ENCODE results near the gene APH1B.
A peak's percentile ranks its signal among the peaks of the same experiment; 100 is the strongest.
"Not testable (repeated sequence)": the region's sequence is repeated elsewhere in the genome, so short reads cannot be mapped to it uniquely, and the experiment has no call there.

Gene APH1B

DNA sequence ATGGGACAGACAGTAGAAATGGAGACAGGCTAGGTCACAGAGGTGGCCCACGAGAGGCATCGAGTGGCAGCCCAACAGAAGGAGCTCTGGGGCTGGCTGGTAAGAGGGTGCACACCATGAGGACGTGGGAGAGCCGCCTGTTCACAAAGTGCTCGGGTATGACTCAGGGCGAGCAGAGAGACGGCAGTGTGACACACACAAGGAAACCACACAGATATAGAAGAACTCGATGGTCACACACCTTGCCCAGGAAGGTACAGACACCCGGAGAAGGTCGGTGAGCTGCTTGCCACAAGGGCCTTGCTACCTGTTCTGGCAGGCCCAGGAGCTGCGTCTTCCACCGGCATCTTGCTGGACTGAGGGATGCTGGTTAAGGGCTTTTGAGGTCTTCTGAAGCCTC lies 54.1 kb downstream of the APH1B start:
- no peak for DNase-seq (ENCODE audit: low read depth in 2 of 2)

DNA sequence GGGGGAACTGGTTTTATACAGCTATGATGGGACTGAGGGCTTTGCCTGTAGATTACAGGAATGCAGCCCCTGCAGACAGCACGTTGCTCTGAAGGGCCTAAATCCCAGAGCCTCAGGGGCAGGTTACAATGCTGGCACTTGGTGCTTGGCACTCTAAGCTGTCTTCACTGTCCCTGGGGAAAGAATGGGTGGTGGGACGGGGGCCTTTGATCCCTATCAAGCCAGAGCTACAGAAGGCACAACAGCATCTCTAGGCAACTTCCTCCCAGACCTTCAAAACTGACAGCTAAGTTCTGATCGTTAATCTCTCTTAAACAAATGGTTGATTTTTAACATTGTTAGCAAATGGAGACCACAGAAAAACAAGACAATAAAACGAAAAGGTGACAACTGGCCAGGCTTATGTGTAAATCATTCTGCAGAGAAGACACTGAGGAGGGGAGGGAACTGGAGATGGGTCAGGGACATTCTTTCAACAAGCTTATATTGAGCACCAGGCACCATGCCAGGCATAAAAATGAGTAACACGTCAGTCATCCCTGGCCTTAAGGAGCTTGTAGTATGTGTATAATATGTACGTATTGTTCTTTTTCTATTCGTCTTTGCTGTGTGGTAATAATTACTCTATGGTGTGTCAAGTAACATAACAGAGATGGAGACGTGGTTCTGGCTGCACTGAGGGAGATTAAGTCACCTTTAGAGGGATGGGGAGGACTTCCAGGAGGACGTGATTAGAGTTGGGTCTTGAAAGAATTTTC lies 55.1 kb downstream of the APH1B start:
- DNase-seq (ENCODE audit: low read depth in 2 of 2), result peak; percentile 89 to 90

GRCh38 chr15:63334821-63335220 lies 57.4 kb downstream of the APH1B start:
- no peak for DNase-seq (ENCODE audit: low read depth in 2 of 2)

GRCh38 chr15:63335543-63336240 lies 58.3 kb downstream of the APH1B start:
- no peak for DNase-seq (ENCODE audit: low read depth in 2 of 2)

DNA sequence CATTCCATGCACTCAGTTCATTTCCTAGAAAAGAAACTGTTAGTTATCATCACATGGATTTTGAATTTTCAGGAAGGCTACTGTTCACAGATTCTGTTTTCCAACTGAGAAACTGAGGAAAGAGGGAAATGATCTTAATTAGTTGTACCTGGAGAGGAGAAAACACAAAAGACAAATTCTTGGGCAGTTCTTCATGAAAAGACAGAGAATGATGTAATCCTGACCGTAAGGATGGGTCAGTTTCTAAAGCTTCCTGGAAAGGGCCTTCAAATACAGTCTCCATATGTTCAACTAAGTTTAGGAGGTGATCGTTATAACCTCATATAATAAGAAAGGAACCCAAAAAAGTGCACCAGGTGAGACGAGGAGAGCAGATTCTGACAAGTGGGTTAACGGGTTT lies 59.6 kb downstream of the APH1B start:
- no peak for DNase-seq (ENCODE audit: low read depth in 2 of 2)

DNA sequence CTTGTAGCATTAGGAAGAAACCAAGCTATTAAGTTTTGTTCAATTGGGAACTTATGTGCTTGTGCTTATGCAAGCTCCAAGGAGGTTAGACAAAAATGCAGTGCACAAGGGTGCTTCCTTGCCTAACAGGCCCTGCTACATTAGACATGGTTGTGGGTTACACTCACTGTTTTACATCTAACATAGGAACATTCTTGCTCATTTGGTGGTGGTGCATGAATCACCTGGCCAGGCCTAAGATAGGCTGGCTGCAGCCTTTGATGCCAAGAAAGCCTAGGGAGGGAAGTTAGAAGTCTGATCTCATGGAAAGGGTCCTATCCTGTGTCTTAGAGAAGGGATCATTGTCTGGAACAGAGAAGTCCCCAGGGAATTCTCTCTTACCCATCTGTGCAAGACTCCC lies 60.8 kb downstream of the APH1B start:
- DNase-seq (ENCODE audit: low read depth in 2 of 2), result peak; percentile 57 to 63

DNA sequence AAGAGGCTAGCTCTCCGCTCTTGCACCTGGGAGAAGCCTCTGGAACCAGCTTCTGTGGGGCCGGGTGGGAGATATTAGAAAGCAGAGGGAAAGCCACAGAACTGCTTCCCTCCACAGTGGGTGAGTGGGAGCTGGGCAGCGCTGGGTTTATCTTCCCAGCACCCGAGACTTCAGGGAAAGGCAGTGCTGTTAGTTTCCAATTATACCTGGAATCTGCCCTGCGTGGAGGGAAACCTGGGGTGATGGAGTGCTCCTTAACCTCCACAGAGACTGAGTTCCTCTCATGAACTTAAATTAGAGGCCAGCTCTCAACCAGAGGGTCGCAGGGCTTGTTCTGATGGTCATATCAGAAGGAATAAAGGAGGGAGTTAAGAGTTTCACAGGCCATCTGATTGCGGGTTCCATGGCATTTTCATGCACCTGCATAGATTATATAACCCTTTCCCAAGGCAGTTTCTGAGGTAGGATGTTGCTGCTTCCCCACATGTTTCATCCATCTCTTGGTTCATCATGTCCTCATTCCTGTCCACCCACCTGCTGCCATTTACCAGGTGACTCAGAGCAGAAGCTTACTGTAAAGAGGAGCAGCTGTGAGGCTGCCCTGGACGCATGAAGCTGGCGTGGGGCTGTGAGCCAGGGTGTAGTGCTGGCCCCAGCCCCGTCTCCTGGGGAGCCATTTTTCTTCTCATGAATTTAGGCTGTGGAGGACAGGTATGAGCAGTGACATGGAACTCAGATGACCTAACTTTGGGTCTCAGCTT lies 61.8 kb downstream of the APH1B start:
- DNase-seq (ENCODE audit: low read depth in 2 of 2), result no peak

- no peak for DNase-seq (ENCODE audit: low read depth in 2 of 2)
These were observed 62.4 kb downstream of the APH1B start for GRCh38 chr15:63339836-63340235.

- no peak for DNase-seq (ENCODE audit: low read depth in 2 of 2)
These were observed 62.9 kb downstream of the APH1B start for GRCh38 chr15:63340353-63340752.

DNA sequence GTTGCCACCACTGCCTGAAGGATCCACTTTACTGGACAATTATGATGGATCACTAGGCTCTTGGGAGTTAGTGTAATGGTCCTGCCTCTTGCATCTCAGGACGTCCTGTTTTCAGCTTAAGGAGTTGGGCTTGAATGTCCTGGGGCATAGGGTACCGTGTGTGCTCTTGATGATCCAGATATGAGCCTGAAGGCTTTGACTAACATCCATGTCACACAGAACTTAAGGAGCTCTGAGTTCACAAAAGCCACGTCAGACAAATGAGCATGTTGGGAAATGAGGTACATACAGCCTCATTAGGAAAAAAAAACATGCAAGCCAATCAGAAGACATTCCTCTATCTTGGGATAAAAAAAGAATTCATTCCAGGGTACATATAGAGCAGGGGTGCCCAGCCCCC lies 63.5 kb downstream of the APH1B start:
- no peak for DNase-seq (ENCODE audit: low read depth in 2 of 2)

- no peak for DNase-seq (ENCODE audit: low read depth in 2 of 2)
These were observed 64.5 kb downstream of the APH1B start for GRCh38 chr15:63341898-63342297.

GRCh38 chr15:63342996-63343562 lies 65.7 kb downstream of the APH1B start:
- DNase-seq (ENCODE audit: low read depth in 2 of 2), result not testable (repeated sequence)

GRCh38 chr15:63344731-63345390 lies 67.5 kb downstream of the APH1B start:
- no peak for DNase-seq (ENCODE audit: low read depth in 2 of 2)

DNA sequence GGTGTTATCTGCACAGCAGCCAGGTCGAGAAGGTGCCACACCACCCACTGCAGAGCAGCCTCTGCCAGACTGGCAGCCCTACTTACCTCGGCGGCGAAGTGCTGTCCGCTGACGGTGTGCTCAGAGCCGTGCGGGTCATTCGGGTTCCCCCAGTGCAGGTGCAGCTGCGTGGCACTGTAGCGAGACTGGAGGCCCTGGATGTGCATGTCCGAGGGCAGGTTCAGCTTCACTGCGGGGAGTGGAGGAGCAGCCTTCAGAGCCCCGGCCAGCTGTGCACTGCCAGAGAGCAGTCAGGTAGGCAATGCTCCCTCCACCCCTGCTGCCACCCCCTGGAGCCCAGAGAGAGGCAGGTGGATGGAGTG lies 68.0 kb downstream of the APH1B start:
- DNase-seq (ENCODE audit: low read depth in 2 of 2), result no peak

- DNase-seq (ENCODE audit: low read depth in 2 of 2), result no peak
These were observed 69.9 kb downstream of the APH1B start for GRCh38 chr15:63347074-63347857.

DNA sequence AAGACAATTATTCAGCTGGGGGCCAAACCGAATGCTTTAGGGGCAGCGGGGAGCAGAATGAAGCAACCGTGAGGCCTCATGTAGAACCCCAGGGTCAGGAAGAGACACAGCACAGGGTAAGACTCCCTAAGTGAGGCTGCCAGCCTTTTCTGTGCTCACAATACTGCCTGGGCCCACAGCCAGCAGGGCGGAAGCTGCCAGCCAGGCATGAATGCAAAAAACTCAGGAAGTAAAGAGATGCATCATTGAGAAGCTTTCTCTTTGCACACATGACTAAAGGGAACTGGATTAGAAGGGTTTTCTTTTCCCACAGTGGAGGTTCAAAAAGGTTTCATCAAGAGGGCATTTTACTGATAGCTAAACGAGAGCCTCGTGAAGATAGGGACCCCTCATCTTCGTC lies 71.0 kb downstream of the APH1B start:
- DNase-seq (ENCODE audit: low read depth in 2 of 2), result no peak

DNA sequence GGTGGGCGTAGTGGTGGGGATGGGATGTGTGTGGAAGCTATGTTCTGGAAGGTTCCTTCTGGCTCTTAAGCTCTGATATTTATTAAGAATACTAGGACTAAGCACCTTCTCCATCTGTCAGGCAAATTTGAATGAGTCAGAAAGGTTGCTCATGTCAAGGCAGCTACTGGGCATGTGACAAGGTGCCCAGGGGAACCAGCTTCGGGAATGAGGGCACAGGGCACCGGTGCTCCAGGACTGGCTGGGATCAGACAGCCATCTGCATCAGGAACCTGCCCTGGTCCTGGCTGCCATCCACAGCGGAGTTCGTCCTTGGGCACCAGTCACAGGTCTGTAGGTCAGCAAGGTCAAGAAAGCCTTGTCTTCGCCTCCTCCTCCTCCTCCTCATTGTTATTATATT lies 71.8 kb downstream of the APH1B start:
- no peak for DNase-seq (ENCODE audit: low read depth in 2 of 2)

DNA sequence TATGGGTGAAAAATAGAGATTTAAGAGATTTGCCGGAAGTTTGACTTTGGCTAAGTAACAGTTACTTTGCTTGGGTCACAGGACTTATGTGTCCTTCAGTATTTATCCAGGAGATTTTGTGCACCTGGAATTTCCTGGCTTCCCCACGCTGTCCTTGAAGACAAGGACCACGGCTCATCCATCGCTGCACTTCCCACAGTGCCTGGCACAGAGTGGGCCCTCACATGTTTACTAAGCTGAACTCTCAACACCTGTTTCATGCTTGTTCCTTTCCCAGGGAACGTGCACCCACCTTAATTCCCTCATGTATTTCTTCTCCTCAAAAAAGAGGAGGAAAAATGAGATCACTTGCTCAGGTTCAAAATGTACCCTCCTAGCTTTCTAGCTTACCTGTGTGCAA lies 72.2 kb downstream of the APH1B start:
- DNase-seq (ENCODE audit: low read depth in 2 of 2), result no peak

- DNase-seq (ENCODE audit: low read depth in 2 of 2), result no peak
These were observed 72.8 kb downstream of the APH1B start for GRCh38 chr15:63350178-63350621.

GRCh38 chr15:63351170-63351569 lies 73.8 kb downstream of the APH1B start:
- no peak for DNase-seq (ENCODE audit: low read depth in 2 of 2)

GRCh38 chr15:63352808-63353207 lies 75.4 kb downstream of the APH1B start:
- DNase-seq (ENCODE audit: low read depth in 2 of 2), result no peak

Measured in fibroblast of skin of left quadriceps (primary cell).